Measurements from ENCODE around the gene NRIP1. TPM values are rescaled to one million over a fixed set of nuclear protein-coding genes. Genes with fewer than 3 reads are reported as not detected.

NRIP1 gene
- total RNA-seq, 6 donors from 2014 or later: 10.5 to 47.2 (median 34.8) TPM

GRCh38 chr21:15076730-15077129, 11.9 kb upstream of the NRIP1 start:
- Histone ChIP-seq H3K27me3 (no peaks in the 10 kb centered on the region), H3K9me3 (no peaks in the 10 kb centered on the region), H3K27ac (no peak overlapping the region), H3K36me3 (no peaks in the 10 kb centered on the region), H3K4me3 (no peak overlapping the region), H3K4me1 (no peaks in the 10 kb centered on the region)
- 95% methylated on average over 2 of the region's 2 CpGs for WGBS, 2 donors
- no peak for ATAC-seq (ENCODE audit: low FRiP score in 2 of 2)
- TF ChIP-seq CTCF (IDR thresholded peaks at IDR 0.05) (no peak), POLR2A (IDR thresholded peaks at IDR 0.05) (no peak), POLR2AphosphoS5 (IDR thresholded peaks at IDR 0.05) (no peak), EP300 (IDR thresholded peaks at IDR 0.05) (no peak)
- no peak for DNase-seq

- no peaks in the 10 kb centered on the region for H3K27me3 ChIP-seq
- no peaks in the 10 kb centered on the region for H3K36me3 ChIP-seq
- peaks cover 0 to 4% (median 0%) of the 10 kb centered on the region in 4 donors for H3K4me1 ChIP-seq
- no peak for DNase-seq
- no peak for ATAC-seq (ENCODE audit: low FRiP score in 2 of 2)
- no peak overlapping the region for H3K27ac ChIP-seq
- 78 to 90% methylated on average over 6 of the region's 6 CpGs for WGBS, 2 donors
- H3K4me3 ChIP-seq: no peak overlapping the region
- no peak for TF ChIP-seq POLR2AphosphoS5 (IDR thresholded peaks at IDR 0.05)
- TF ChIP-seq CTCF (IDR thresholded peaks at IDR 0.05): no peak
- no peak for TF ChIP-seq POLR2A (IDR thresholded peaks at IDR 0.05)
- no peak for TF ChIP-seq EP300 (IDR thresholded peaks at IDR 0.05)
- no peaks in the 10 kb centered on the region for H3K9me3 ChIP-seq
Observed at GRCh38 chr21:15071009-15071408, 6.2 kb upstream of the NRIP1 start.

- WGBS, 2 donors: 1% methylated on average over 8 of the region's 8 CpGs
- ATAC-seq (ENCODE audit: low FRiP score in 2 of 2): no peak
- Histone ChIP-seq H3K9me3 (no peaks in the 10 kb centered on the region), H3K4me1 (peaks cover 12 to 26% (median 19%) of the 10 kb centered on the region in 4 donors), H3K36me3 (no peaks in the 10 kb centered on the region), H3K27me3 (no peaks in the 10 kb centered on the region), H3K27ac (peak overlapping the region; percentile 96 to 99 (median 98)), H3K4me3 (peak overlapping the region; percentile 78 to 90 (median 84))
- TF ChIP-seq POLR2AphosphoS5 (IDR thresholded peaks at IDR 0.05) (no peak), EP300 (IDR thresholded peaks at IDR 0.05) (no peak), CTCF (IDR thresholded peaks at IDR 0.05) (no peak), POLR2A (IDR thresholded peaks at IDR 0.05) (no peak)
- DNase-seq: no peak
Observed at GRCh38 chr21:15066123-15066575, 1.3 kb upstream of the NRIP1 start.

- Histone ChIP-seq H3K4me1 (peaks cover 17 to 32% (median 23%) of the 10 kb centered on the region in 4 donors), H3K4me3 (peak overlapping the region; percentile 78 to 90 (median 84)), H3K9me3 (no peaks in the 10 kb centered on the region), H3K27ac (peak overlapping the region; percentile 96 to 99 (median 98)), H3K36me3 (no peaks in the 10 kb centered on the region), H3K27me3 (no peaks in the 10 kb centered on the region)
- peak; percentile 79 to 92 for DNase-seq
- WGBS, 2 donors: 0% methylated on average over 29 to 33 of the region's 38 CpGs
- TF ChIP-seq EP300 (IDR thresholded peaks at IDR 0.05) (no peak), POLR2A (IDR thresholded peaks at IDR 0.05) (peak in 3 of 4 donors; percentile 39 to 76 (median 67)), CTCF (IDR thresholded peaks at IDR 0.05) (no peak), POLR2AphosphoS5 (IDR thresholded peaks at IDR 0.05) (peak; percentile 60 to 79)
- ATAC-seq (ENCODE audit: low FRiP score in 2 of 2): peak; percentile 77 to 85
Observed at GRCh38 chr21:15065392-15066122, 757 bp upstream of the NRIP1 start.

All from upper lobe of left lung (tissue), 6 donors.